H1 (cell line): ENCODE measurements around the gene GADL1. TPM values are rescaled to one million over a fixed set of nuclear protein-coding genes. Genes with fewer than 3 reads are reported as not detected.

ENCODE experiments used
- CTCF ChIA-PET: fragments of 300-600 bp; sonication (Branson Sonifier 250); formaldehyde crosslinking; loops from one replicate; lab custom pipeline; 2021; ENCODE audit not compliant: partially characterized antibody; lab: Charles Lee
- POLR2A ChIA-PET: fragments of 300-600 bp; sonication (Branson Sonifier 250); formaldehyde crosslinking; loops from one replicate; lab custom pipeline; 2021; ENCODE audit warnings: inconsistent platforms; ENCODE audit not compliant: partially characterized antibody; lab: Charles Lee
- DNase-seq, 2 experiments: peaks; one replicate each; pipeline versions ENCODE4 v3.0.0 to v3.0.0-alpha.2; 2010 to 2022; ENCODE audit warnings: low spot score in 2 of 2, low read depth in 1 of 2, mixed read lengths in 1 of 2
- FAIRE-seq: peaks from 2 replicates; lab custom pipeline; 2011; peaks lifted over from hg19 to GRCh38; lab: Jason Lieb, UNC
- H2AFZ ChIP-seq: 2 replicates; pipeline ENCODE4 v1.8.1; 2012; ENCODE audit warnings: low read length, inconsistent platforms
- H2AK5ac ChIP-seq: 2 replicates; pipeline ENCODE4 v1.6.1; 2013; ENCODE audit warnings: low read depth, low read length
- H2BK120ac ChIP-seq: replicated peaks from 2 replicates; pipeline ENCODE3; 2013; ENCODE audit warnings: low read depth, low read length, inconsistent platforms
- H2BK12ac ChIP-seq: 2 replicates; pipeline ENCODE4 v1.6.1; 2013; ENCODE audit warnings: low read depth, low read length
- H2BK15ac ChIP-seq: 2 replicates; pipeline ENCODE4 v1.6.1; 2013; ENCODE audit warnings: low read length
- H2BK20ac ChIP-seq: 2 replicates; pipeline ENCODE4 v1.6.1; 2013; ENCODE audit warnings: low read length
- H2BK5ac ChIP-seq: 2 replicates; pipeline ENCODE4 v1.6.1; 2013; ENCODE audit warnings: low read depth, low read length
- H3K14ac ChIP-seq: 2 replicates; pipeline ENCODE4 v1.6.1; 2013; ENCODE audit warnings: inconsistent platforms; ENCODE audit not compliant: insufficient read length
- H3K18ac ChIP-seq: 2 replicates; pipeline ENCODE4 v1.6.1; 2013; ENCODE audit warnings: low read length; ENCODE audit errors: extremely low read depth
- H3K23ac ChIP-seq: 2 replicates; pipeline ENCODE4 v1.6.1; 2013; ENCODE audit warnings: inconsistent platforms; ENCODE audit not compliant: insufficient read length
- H3K23me2 ChIP-seq: 2 replicates; pipeline ENCODE4 v1.6.1; 2013; ENCODE audit warnings: low read depth, low read length
- H3K27ac ChIP-seq: 2 replicates; pipeline ENCODE4 v1.6.1; 2011; ENCODE audit warnings: low read depth, low read length, inconsistent platforms
- H3K27me3 ChIP-seq, 4 experiments: replicated peaks in 1 of 4; 1 replicate in 1 of 4; 2 replicates in 3 of 4; pipeline versions ENCODE4 v1.6.1 to v1.8.1; 2011 to 2013; ENCODE audit warnings: low read length in 3 of 4, mild to moderate bottlenecking in 3 of 4, inconsistent platforms in 2 of 4, mixed read lengths in 2 of 4, moderate library complexity in 1 of 4; ENCODE audit not compliant: control insufficient read depth in 3 of 4, insufficient read depth in 3 of 4; ENCODE audit errors: extremely low read depth in 1 of 4
- H3K36me3 ChIP-seq, 4 experiments: 2 replicates each; pipeline versions ENCODE4 v1.6.1 to v1.8.1; 2011 to 2013; ENCODE audit warnings: mild to moderate bottlenecking in 4 of 4, low read length in 3 of 4, moderate library complexity in 2 of 4, control low read depth in 1 of 4, inconsistent platforms in 1 of 4; ENCODE audit not compliant: insufficient read depth in 4 of 4, control insufficient read depth in 2 of 4
- H3K4ac ChIP-seq: replicated peaks from 2 replicates; pipeline ENCODE3; 2013; ENCODE audit warnings: low read length, low read depth, mixed read lengths, inconsistent platforms; ENCODE audit not compliant: insufficient read length
- H3K4me1 ChIP-seq, 4 experiments: replicated peaks in 1 of 4; 1 replicate in 1 of 4; 2 replicates in 3 of 4; pipeline versions ENCODE4 v1.6.1 to v1.8.1; 2011 to 2013; ENCODE audit warnings: low read length in 3 of 4, inconsistent platforms in 2 of 4, mixed read lengths in 1 of 4; ENCODE audit not compliant: insufficient read depth in 4 of 4, control insufficient read depth in 3 of 4
- H3K4me2 ChIP-seq, 2 experiments: 2 replicates each; pipeline versions ENCODE4 v1.6.1 to v1.8.1; 2011 to 2013; ENCODE audit warnings: low read depth in 2 of 2, low read length in 2 of 2, control low read depth in 1 of 2, inconsistent platforms in 1 of 2, mild to moderate bottlenecking in 1 of 2; ENCODE audit not compliant: insufficient read depth in 1 of 2
- H3K4me3 ChIP-seq, 4 experiments: fragments of 200-600, 300-600 bp in 1 of 4; sonication (generic), shearing (Covaris generic), sonication (Bioruptor Twin) in 1 of 4; 2 replicates each; pipeline versions ENCODE4 v1.5.1 to v1.8.1; 2011 to 2016; ENCODE audit warnings: low read length in 4 of 4, low read depth in 3 of 4, control low read depth in 2 of 4, inconsistent platforms in 2 of 4, mild to moderate bottlenecking in 2 of 4, mixed read lengths in 1 of 4, moderate library complexity in 1 of 4; ENCODE audit not compliant: insufficient read depth in 2 of 4; ENCODE audit errors: extremely low read depth in 1 of 4
- H3K56ac ChIP-seq: replicated peaks from 2 replicates; pipeline ENCODE3; 2013; ENCODE audit warnings: low read depth, mild to moderate bottlenecking, mixed read lengths, low read length, inconsistent platforms; ENCODE audit not compliant: insufficient read length
- H3K79me1 ChIP-seq: 2 replicates; pipeline ENCODE4 v1.6.1; 2013; ENCODE audit warnings: low read depth, low read length, control low read depth
- H3K79me2 ChIP-seq, 2 experiments: 2 replicates each; pipeline versions ENCODE4 v1.6.1 to v1.8.1; 2012 to 2013; ENCODE audit warnings: low read length in 2 of 2, mild to moderate bottlenecking in 2 of 2, inconsistent platforms in 1 of 2; ENCODE audit not compliant: insufficient read depth in 2 of 2, control insufficient read depth in 1 of 2
- H3K9ac ChIP-seq, 4 experiments: replicated peaks in 1 of 4; 1 replicate in 1 of 4; 2 replicates in 3 of 4; pipeline versions ENCODE4 v1.6.1 to v1.8.1; 2011 to 2013; ENCODE audit warnings: low read depth in 3 of 4, low read length in 3 of 4, control low read depth in 2 of 4, mild to moderate bottlenecking in 2 of 4, moderate library complexity in 2 of 4, inconsistent platforms in 1 of 4; ENCODE audit errors: extremely low read depth in 1 of 4
- H3K9me3 ChIP-seq, 2 experiments: 2 replicates each; pipeline versions ENCODE4 v1.6.1 to v1.8.1; 2012 to 2013; ENCODE audit warnings: mild to moderate bottlenecking in 2 of 2, moderate library complexity in 2 of 2, control low read depth in 1 of 2, inconsistent platforms in 1 of 2, low read depth in 1 of 2, low read length in 1 of 2, mixed read lengths in 1 of 2; ENCODE audit not compliant: insufficient read depth in 2 of 2
- H4K20me1 ChIP-seq, 2 experiments: replicated peaks in 1 of 2; 2 replicates each; pipeline versions ENCODE3 to v1.8.1; 2011 to 2013; ENCODE audit warnings: inconsistent platforms in 2 of 2, low read length in 2 of 2, mild to moderate bottlenecking in 1 of 2; ENCODE audit not compliant: insufficient read depth in 2 of 2, control insufficient read depth in 1 of 2
- H4K5ac ChIP-seq: 2 replicates; pipeline ENCODE4 v1.6.1; 2013; ENCODE audit warnings: low read length, low read depth, mixed read lengths, inconsistent platforms; ENCODE audit not compliant: insufficient read length
- H4K8ac ChIP-seq: 2 replicates; pipeline ENCODE4 v1.8.0; 2013; ENCODE audit warnings: mild to moderate bottlenecking, moderate library complexity, low read length, inconsistent platforms; ENCODE audit not compliant: insufficient read depth; ENCODE audit errors: extremely low read depth
- H4K91ac ChIP-seq: replicated peaks from 2 replicates; pipeline ENCODE3; 2013; ENCODE audit warnings: low read length, mixed read lengths, inconsistent platforms; ENCODE audit not compliant: insufficient read length
- BRCA1 ChIP-seq: IDR thresholded peaks from 2 replicates; pipeline ENCODE4 v1.6.1; 2012; ENCODE audit warnings: low read depth, low read length, improper control_type of control experiment
- CBX5 ChIP-seq: fragments of 300-800, 300-1000 bp; sonication (generic); IDR thresholded peaks from 2 replicates; pipeline ENCODE4 v1.7.1; 2016; ENCODE audit warnings: antibody characterized with exemption, low read length, low read depth
- CHD2 ChIP-seq: IDR thresholded peaks from 2 replicates; pipeline ENCODE4 v1.6.1; 2012; ENCODE audit warnings: low read length, improper control_type of control experiment
- CREB1 ChIP-seq: IDR thresholded peaks from 2 replicates; pipeline ENCODE4 v1.6.1; 2012; ENCODE audit warnings: inconsistent platforms
- EP300 ChIP-seq, 2 experiments: IDR thresholded peaks; 1 replicate in 1 of 2; 2 replicates in 1 of 2; pipeline ENCODE4 v1.6.1; 2011 to 2012; ENCODE audit warnings: low read depth in 2 of 2, low read length in 2 of 2, mild to moderate bottlenecking in 2 of 2, borderline replicate concordance in 1 of 2, inconsistent platforms in 1 of 2, moderate library complexity in 1 of 2
- GTF2F1 ChIP-seq: IDR thresholded peaks from 2 replicates; pipeline ENCODE4 v1.6.1; 2012; ENCODE audit warnings: low read depth, low read length, improper control_type of control experiment, borderline replicate concordance
- JUN ChIP-seq: IDR thresholded peaks from 2 replicates; pipeline ENCODE4 v1.6.1; 2011; ENCODE audit warnings: low read depth, mild to moderate bottlenecking, improper control_type of control experiment, low read length
- MAFK ChIP-seq: IDR thresholded peaks from 2 replicates; pipeline ENCODE4 v1.6.1; 2012; ENCODE audit warnings: low read depth, mild to moderate bottlenecking, improper control_type of control experiment, low read length
- PHF8 ChIP-seq: fragments of 200-600 bp; sonication (generic); conservative IDR thresholded peaks from 2 replicates; pipeline ENCODE4 v1.7.1; 2012; ENCODE audit warnings: low read depth, mild to moderate bottlenecking, inconsistent platforms, low read length, moderate library complexity
- RAD21 ChIP-seq, 2 experiments: IDR thresholded peaks in 1 of 2; conservative IDR thresholded peaks in 1 of 2; 2 replicates each; pipeline ENCODE4 v1.6.1; 2011; ENCODE audit warnings: low read depth in 2 of 2, low read length in 2 of 2, improper control_type of control experiment in 1 of 2, inconsistent platforms in 1 of 2, mild to moderate bottlenecking in 1 of 2, moderate library complexity in 1 of 2
- SP2 ChIP-seq: IDR thresholded peaks from 2 replicates; pipeline ENCODE4 v1.6.1; 2012; ENCODE audit warnings: mild to moderate bottlenecking, low read length, inconsistent platforms
- TAF1 ChIP-seq: IDR thresholded peaks from 2 replicates; pipeline ENCODE4 v1.6.1; 2011; ENCODE audit warnings: mild to moderate bottlenecking, low read depth, low read length
- WGBS, 2 experiments: shearing (Covaris generic) in 1 of 2; methylation state at CpG; one replicate each; pipeline versions ENCODE4 v1.1.6 to v1.1.7; 2013 to 2015; ENCODE audit warnings: low lambda C conversion rate in 2 of 2, mixed read lengths in 2 of 2, inconsistent platforms in 1 of 2, low coverage in 1 of 2, missing lambda C conversion rate in 1 of 2; ENCODE audit not compliant: insufficient replicate concordance in 2 of 2, insufficient coverage in 1 of 2, insufficient read length in 1 of 2; ENCODE audit errors: extremely low coverage in 1 of 2, missing lambda C conversion rate in 1 of 2; 5-methylcytosine and 5-hydroxymethylcytosine counted together
- polyA plus RNA-seq, 7 experiments: library from polyadenylated mRNA; depleted of rRNA in 3 of 7; stranded (reverse) in 5 of 7; unstranded in 2 of 7; fragments of >200 nt in 5 of 7; fragments of 200-250 nt in 2 of 7; gene quantifications; 1 replicate in 5 of 7; 2 replicates in 1 of 7; 4 replicates in 1 of 7; pipeline versions ENCODE4 v1.2.1 to v1.2.3, GENCODE V29; 2011 to 2013; ENCODE audit warnings: missing spikeins in 2 of 7, mixed read lengths in 2 of 7
- total RNA-seq: library from RNA; stranded (reverse); fragmentation: NEBNext Ultra II Directional; extraction: Animal tissue kit (Norgen Biotek cat#: 25700); gene quantifications from 2 replicates; pipeline ENCODE4 v1.2.1, GENCODE V29; 2021
- TF ChIP-seq, protein P1 (sequence below): IDR thresholded peaks from 2 replicates; pipeline ENCODE4 v1.6.1; 2012; ENCODE audit warnings: inconsistent platforms

Gene GADL1
- total and polyA plus RNA-seq, 2 of the 8 experiments (the other 6 are each of a cell fraction or from before 2014, with no cell fraction given) = 0.03 to 0.30 TPM

DNA sequence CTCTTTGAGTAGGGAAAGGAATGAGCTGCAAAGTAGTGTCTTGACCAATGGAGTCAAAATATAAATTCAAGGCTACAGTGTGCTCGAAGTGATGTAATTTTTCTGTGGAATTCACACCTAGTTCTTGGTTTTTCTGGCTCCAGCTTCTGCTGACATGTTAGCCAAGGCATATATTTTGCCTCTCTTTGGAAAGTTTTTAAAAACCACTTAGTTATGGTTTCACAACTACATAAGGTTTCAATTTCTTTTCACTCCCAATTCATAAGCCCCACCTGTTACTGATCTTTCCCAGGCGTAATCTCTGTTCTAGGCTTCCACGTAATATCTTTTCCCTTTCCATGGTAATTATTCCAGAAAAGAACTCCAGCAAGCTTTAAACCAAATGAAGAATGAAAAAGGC is 46.9 kb downstream of the GADL1 start:
- H2BK15ac ChIP-seq = no peak overlapping the region
- H3K27me3 ChIP-seq = no peaks in the 10 kb centered on the region
- no peak overlapping the region for H3K4me3 ChIP-seq
- no peak overlapping the region for H3K27ac ChIP-seq
- H4K20me1 ChIP-seq = no peaks in the 10 kb centered on the region
- H3K79me2 ChIP-seq = no peaks in the 10 kb centered on the region
- H2AK5ac ChIP-seq = no peak overlapping the region
- H3K4me1 ChIP-seq = no peaks in the 10 kb centered on the region
- no peak overlapping the region for H2BK5ac ChIP-seq
- H3K36me3 ChIP-seq = no peaks in the 10 kb centered on the region
- no peak for FAIRE-seq
- no peak overlapping the region for H2BK12ac ChIP-seq
- H3K9me3 ChIP-seq = no peaks in the 10 kb centered on the region
- H2AFZ ChIP-seq = no peak overlapping the region
- H3K14ac ChIP-seq = no peak overlapping the region
- no peak overlapping the region for H4K5ac ChIP-seq
- no peak overlapping the region for H3K56ac ChIP-seq
- WGBS, 2 experiments = 92% methylated on average over 3 of the region's 3 CpGs; no CpG with 5 or more reads in 1 of the 2 experiments
- H3K23me2 ChIP-seq = no peaks in the 10 kb centered on the region
- no peak overlapping the region for H3K4me2 ChIP-seq
- H4K8ac ChIP-seq = no peak overlapping the region
- no peak overlapping the region for H2BK20ac ChIP-seq
- H4K91ac ChIP-seq = no peak overlapping the region
- H3K4ac ChIP-seq = no peak overlapping the region
- H3K9ac ChIP-seq = no peak overlapping the region
- POLR2A ChIA-PET = no interaction called here
- no peak for DNase-seq
- H3K23ac ChIP-seq = no peak overlapping the region
- no peak overlapping the region for H2BK120ac ChIP-seq
- no peak overlapping the region for H3K18ac ChIP-seq
- CTCF ChIA-PET = interaction anchor here (0.6 to 1.4 kb wide), 2 partner anchors 46 to 588 kb away, joined by 3 to 4 read pairs; no protein-coding TSS in a partner anchor
- H3K79me1 ChIP-seq = no peaks in the 10 kb centered on the region
- TF ChIP-seq CHD2 (no peak), GTF2F1 (no peak), SP2 (no peak), CBX5 (no peak), CREB1 (no peak), MAFK (no peak), BRCA1 (no peak), PHF8 (no peak), EP300 (IDR thresholded peaks at IDR 0.05; ENCODE audit: borderline replicate concordance in 1 of 2, low read depth in 2 of 2, low read length in 2 of 2) (no peak), JUN (no peak), RAD21 (IDR thresholded peaks at IDR 0.05 in 1 of 2, conservative IDR thresholded peaks at IDR 0.05 in 1 of 2; ENCODE audit: low read depth in 2 of 2, low read length in 2 of 2) (no peak), TAF1 (no peak)
- TF ChIP-seq, protein P1, sequence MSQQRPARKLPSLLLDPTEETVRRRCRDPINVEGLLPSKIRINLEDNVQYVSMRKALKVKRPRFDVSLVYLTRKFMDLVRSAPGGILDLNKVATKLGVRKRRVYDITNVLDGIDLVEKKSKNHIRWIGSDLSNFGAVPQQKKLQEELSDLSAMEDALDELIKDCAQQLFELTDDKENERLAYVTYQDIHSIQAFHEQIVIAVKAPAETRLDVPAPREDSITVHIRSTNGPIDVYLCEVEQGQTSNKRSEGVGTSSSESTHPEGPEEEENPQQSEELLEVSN = no peak
